Tibial nerve (tissue), 3 donors: ENCODE data around the gene IL27RA.

ENCODE experiments used
- POLR2A ChIP-seq, 2 donors: fragments of 450-650 bp; IDR thresholded peaks; one replicate each; pipeline ENCODE4 v1.6.1; 2017; ENCODE audit warnings: antibody characterized with exemption in 2 of 2, mild to moderate bottlenecking in 2 of 2, moderate library complexity in 2 of 2
- TF ChIP-seq, protein P1 (sequence below), 5 experiments: fragments of 200-600 bp in 3 of 5; fragments of 450-650 bp in 2 of 5; sonication (generic) in 3 of 5; IDR thresholded peaks; one replicate each; pipeline ENCODE4 v1.5.1; 2016 to 2019; ENCODE audit warnings: antibody characterized with exemption in 5 of 5, mild to moderate bottlenecking in 3 of 5, moderate library complexity in 2 of 5

DNA sequence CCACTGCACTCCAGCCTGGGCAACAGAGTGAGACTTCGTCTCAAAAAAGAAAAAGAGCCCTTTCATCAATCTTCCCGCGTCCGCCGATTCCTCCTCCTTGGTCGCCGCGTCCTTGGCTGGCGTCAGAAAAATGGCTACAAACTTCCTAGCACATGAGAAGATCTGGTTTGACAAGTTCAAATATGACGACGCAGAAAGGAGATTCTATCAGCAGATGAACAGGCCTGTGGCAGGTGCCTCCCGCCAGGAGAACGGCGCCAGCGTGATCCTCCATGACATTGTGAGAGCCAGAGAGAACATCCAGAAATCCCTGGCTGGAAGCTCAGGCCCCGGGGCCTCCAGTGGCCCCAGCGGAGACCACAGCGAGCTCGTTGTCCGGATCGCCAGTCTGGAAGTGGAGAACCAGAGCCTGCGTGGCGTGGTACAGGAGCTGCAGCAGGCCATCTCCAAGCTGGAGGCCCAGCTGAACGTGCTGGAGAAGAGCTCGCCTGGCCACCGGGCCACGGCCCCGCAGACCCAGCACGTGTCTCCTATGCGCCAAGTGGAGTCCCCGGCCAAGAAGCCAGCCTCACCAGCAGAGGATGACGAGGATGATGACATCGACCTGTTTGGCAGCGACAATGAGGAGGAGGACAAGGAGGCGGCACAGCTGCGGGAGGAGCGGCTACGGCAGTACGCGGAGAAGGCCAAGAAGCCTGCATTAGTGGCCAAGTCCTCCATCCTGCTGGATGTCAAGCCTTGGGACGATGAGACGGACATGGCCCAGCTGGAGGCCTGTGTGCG, 38.9 kb downstream of the IL27RA start:
- TF ChIP-seq, protein P1, sequence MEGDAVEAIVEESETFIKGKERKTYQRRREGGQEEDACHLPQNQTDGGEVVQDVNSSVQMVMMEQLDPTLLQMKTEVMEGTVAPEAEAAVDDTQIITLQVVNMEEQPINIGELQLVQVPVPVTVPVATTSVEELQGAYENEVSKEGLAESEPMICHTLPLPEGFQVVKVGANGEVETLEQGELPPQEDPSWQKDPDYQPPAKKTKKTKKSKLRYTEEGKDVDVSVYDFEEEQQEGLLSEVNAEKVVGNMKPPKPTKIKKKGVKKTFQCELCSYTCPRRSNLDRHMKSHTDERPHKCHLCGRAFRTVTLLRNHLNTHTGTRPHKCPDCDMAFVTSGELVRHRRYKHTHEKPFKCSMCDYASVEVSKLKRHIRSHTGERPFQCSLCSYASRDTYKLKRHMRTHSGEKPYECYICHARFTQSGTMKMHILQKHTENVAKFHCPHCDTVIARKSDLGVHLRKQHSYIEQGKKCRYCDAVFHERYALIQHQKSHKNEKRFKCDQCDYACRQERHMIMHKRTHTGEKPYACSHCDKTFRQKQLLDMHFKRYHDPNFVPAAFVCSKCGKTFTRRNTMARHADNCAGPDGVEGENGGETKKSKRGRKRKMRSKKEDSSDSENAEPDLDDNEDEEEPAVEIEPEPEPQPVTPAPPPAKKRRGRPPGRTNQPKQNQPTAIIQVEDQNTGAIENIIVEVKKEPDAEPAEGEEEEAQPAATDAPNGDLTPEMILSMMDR (IDR thresholded peaks at IDR 0.05): no peak
- no peak for TF ChIP-seq POLR2A (IDR thresholded peaks at IDR 0.05)
